ENCODE data around the gene ELOVL3.

DNA sequence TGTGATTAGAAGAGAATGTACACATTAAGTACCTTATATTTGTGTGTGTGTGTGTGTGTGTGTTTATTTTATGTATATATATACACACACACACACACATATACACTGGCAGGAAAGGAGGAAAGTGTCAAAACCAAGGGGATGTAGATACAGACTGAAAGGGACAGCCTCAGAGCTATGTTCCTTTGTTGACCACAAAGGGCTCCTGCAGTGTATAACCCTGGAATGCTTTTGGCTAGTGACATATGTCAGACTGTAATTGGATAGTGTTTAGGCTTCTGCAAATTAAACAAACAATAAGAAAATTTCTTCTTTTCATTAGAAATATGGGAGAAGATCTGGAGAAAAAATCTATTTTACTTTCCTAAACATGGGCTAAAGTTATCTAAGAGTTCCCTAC lies 35.1 kb downstream of the ELOVL3 start:
- TF ChIP-seq CTCF (conservative IDR thresholded peaks at IDR 0.05; ENCODE audit: low read depth in 2 of 2) (no peak), POLR2AphosphoS5 (IDR thresholded peaks at IDR 0.05; ENCODE audit: low read depth) (no peak), NANOG (IDR thresholded peaks at IDR 0.05; ENCODE audit: borderline replicate concordance) (no peak), CREB1 (CRISPR knock-in tag; IDR thresholded peaks at IDR 0.05; ENCODE audit: low read depth) (no peak), ZNF331 (CRISPR knock-in tag; IDR thresholded peaks at IDR 0.05; ENCODE audit: low read depth) (no peak), EZH2 (IDR thresholded peaks at IDR 0.05; ENCODE audit: low read depth, unreplicated experiment) (no peak), JUNB (IDR thresholded peaks at IDR 0.05; ENCODE audit: unreplicated experiment) (no peak)
- TF ChIP-seq, protein P1, sequence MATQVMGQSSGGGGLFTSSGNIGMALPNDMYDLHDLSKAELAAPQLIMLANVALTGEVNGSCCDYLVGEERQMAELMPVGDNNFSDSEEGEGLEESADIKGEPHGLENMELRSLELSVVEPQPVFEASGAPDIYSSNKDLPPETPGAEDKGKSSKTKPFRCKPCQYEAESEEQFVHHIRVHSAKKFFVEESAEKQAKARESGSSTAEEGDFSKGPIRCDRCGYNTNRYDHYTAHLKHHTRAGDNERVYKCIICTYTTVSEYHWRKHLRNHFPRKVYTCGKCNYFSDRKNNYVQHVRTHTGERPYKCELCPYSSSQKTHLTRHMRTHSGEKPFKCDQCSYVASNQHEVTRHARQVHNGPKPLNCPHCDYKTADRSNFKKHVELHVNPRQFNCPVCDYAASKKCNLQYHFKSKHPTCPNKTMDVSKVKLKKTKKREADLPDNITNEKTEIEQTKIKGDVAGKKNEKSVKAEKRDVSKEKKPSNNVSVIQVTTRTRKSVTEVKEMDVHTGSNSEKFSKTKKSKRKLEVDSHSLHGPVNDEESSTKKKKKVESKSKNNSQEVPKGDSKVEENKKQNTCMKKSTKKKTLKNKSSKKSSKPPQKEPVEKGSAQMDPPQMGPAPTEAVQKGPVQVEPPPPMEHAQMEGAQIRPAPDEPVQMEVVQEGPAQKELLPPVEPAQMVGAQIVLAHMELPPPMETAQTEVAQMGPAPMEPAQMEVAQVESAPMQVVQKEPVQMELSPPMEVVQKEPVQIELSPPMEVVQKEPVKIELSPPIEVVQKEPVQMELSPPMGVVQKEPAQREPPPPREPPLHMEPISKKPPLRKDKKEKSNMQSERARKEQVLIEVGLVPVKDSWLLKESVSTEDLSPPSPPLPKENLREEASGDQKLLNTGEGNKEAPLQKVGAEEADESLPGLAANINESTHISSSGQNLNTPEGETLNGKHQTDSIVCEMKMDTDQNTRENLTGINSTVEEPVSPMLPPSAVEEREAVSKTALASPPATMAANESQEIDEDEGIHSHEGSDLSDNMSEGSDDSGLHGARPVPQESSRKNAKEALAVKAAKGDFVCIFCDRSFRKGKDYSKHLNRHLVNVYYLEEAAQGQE (IDR thresholded peaks at IDR 0.05; ENCODE audit: unreplicated experiment), result no peak

All from GM23338 (cell line).